Lung (tissue), 12 donors: ENCODE results near the gene WDR93. TPM values are rescaled to one million over a fixed set of nuclear protein-coding genes. Genes with fewer than 3 reads are reported as not detected.

ENCODE experiments used
- ATAC-seq: fragments of 200-7000 bp; cut with Tn5 transposase; one replicate; pipeline ENCODE4 v1.9.1; 2020; ENCODE audit warnings: moderate number of reproducible peaks; ENCODE audit not compliant: insufficient read depth, low FRiP score
- DNase-seq, 3 donors: peaks; one replicate each; pipeline ENCODE4 v3.0.0-alpha.2; 2013 to 2017
- H3K27ac ChIP-seq, 2 donors: one replicate each; pipeline ENCODE4 v1.5.1; 2013; ENCODE audit warnings: mild to moderate bottlenecking in 2 of 2, moderate library complexity in 2 of 2, control low read depth in 1 of 2, inconsistent platforms in 1 of 2, low read depth in 1 of 2, low read length in 1 of 2
- H3K27me3 ChIP-seq, 3 donors: one replicate each; pipeline ENCODE4 v1.5.1; 2013; ENCODE audit warnings: low read length in 2 of 3; ENCODE audit not compliant: control insufficient read depth in 3 of 3, insufficient read depth in 3 of 3
- H3K36me3 ChIP-seq, 4 donors: one replicate each; pipeline ENCODE4 v1.5.1; 2013; ENCODE audit warnings: low read length in 4 of 4, mild to moderate bottlenecking in 1 of 4, moderate library complexity in 1 of 4; ENCODE audit not compliant: control insufficient read depth in 4 of 4, insufficient read depth in 4 of 4
- H3K4me1 ChIP-seq, 5 donors: one replicate each; pipeline ENCODE4 v1.5.1; 2013; ENCODE audit warnings: low read length in 5 of 5, mild to moderate bottlenecking in 2 of 5, moderate library complexity in 1 of 5; ENCODE audit not compliant: control insufficient read depth in 5 of 5, insufficient read depth in 5 of 5
- H3K4me3 ChIP-seq: one replicate; pipeline ENCODE4 v1.5.1; 2013; ENCODE audit warnings: mild to moderate bottlenecking, control low read depth, moderate library complexity
- H3K9ac ChIP-seq, 2 donors: one replicate each; pipeline ENCODE4 v1.5.1; 2013; ENCODE audit warnings: low read length in 2 of 2, control low read depth in 1 of 2; ENCODE audit not compliant: insufficient read depth in 1 of 2
- H3K9me3 ChIP-seq, 4 donors: one replicate each; pipeline ENCODE4 v1.5.1; 2013; ENCODE audit warnings: low read length in 3 of 4, mild to moderate bottlenecking in 1 of 4, moderate library complexity in 1 of 4; ENCODE audit not compliant: control insufficient read depth in 4 of 4, insufficient read depth in 3 of 4
- CTCF ChIP-seq: IDR thresholded peaks from 2 replicates; pipeline ENCODE4 v1.5.1; 2012; ENCODE audit warnings: mild to moderate bottlenecking; ENCODE audit errors: control extremely low read depth, extremely low read depth
- WGBS, 2 donors: extraction: QIAGEN DNeasy Blood & Tissue Kit; methylation state at CpG; one replicate each; pipeline ENCODE4 v1.1.7; 2013; 5-methylcytosine and 5-hydroxymethylcytosine counted together
- polyA plus RNA-seq, 2 donors: library from polyadenylated mRNA; stranded (reverse); fragments of 200-250 nt; gene quantifications; one replicate each; pipeline ENCODE4 v1.2.1, GENCODE V29; 2013
- total RNA-seq, 2 donors: library from RNA; depleted of rRNA in 1 of 2; stranded (reverse); fragments of >200 nt in 1 of 2; gene quantifications; one replicate each; pipeline ENCODE4 v1.2.1, GENCODE V29; 2014 to 2021
- donor health status: control.
- donor health status: control.
- donor health status: Bipolar disorder and iron deficiency.
- donor health status: healthy.
- donor health status: DM: yes; HTN: yes; CAD: no.

The WDR93 gene
- total and polyA plus RNA-seq, 4 donors = 0.95 to 3.8 (median 2.2) TPM

DNA sequence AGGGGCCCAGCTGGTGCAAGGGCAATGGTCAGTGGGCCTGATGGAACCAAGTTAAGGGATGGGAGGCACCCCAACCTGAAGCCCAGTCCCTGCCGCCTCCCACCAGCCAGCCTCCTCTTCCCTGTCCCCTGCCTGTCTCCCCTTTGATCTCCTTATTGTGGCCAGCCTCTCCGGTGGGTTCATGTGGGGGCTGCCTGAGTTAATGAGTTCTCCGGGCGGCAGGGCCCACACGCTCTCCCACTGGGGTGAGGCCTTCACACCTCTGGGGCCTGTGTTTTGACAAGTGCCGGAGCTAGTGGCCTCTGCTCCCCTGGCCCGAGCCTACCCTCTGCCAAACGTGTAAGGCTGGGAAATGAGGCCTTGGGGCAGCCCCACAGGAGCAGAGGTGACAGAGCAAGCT is 67.7 kb downstream of the WDR93 start:
- no peak for DNase-seq
- no peak for TF ChIP-seq CTCF

DNA sequence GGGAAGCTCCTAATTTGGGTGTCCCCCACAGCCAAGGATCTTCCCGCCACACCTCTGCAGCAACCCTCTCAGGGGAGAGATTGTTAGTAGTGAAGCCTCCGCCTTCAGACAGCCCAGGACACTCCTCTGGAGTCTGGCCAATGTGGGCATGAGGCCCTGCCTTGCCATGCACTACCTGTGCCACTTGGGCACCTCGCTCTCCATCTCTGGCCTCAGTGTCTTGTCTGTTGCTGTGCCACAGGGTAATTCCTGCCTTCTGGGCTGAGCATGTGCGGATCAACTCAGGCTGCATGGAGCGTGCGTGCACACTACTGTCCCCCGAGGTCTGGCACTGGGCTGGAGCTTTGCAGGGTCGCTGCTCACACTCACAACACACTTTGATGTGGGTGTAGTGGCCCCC is 68.4 kb downstream of the WDR93 start:
- Histone ChIP-seq H3K4me3 (no peak overlapping the region), H3K9me3 (no peaks in the 10 kb centered on the region), H3K9ac (no peak overlapping the region), H3K4me1 (peaks cover 0 to 6% (median 0%) of the 10 kb centered on the region in 5 donors), H3K36me3 (no peaks in the 10 kb centered on the region), H3K27ac (no peak overlapping the region), H3K27me3 (no peaks in the 10 kb centered on the region)
- no peak for TF ChIP-seq CTCF
- 93 to 95% methylated on average over 8 of the region's 8 CpGs for WGBS, 2 donors
- ATAC-seq (no peak), DNase-seq (no peak)

More for the DNA sequence above, 67.7 kb downstream of the WDR93 start:
- no peaks in the 10 kb centered on the region for H3K36me3 ChIP-seq
- no peak overlapping the region for H3K27ac ChIP-seq
- ATAC-seq = no peak
- WGBS, 2 donors = 92 to 93% methylated on average over 8 of the region's 8 CpGs
- H3K4me1 ChIP-seq = peaks cover 0 to 6% (median 0%) of the 10 kb centered on the region in 5 donors
- no peaks in the 10 kb centered on the region for H3K9me3 ChIP-seq
- no peak overlapping the region for H3K9ac ChIP-seq
- H3K4me3 ChIP-seq = no peak overlapping the region
- no peaks in the 10 kb centered on the region for H3K27me3 ChIP-seq

DNA sequence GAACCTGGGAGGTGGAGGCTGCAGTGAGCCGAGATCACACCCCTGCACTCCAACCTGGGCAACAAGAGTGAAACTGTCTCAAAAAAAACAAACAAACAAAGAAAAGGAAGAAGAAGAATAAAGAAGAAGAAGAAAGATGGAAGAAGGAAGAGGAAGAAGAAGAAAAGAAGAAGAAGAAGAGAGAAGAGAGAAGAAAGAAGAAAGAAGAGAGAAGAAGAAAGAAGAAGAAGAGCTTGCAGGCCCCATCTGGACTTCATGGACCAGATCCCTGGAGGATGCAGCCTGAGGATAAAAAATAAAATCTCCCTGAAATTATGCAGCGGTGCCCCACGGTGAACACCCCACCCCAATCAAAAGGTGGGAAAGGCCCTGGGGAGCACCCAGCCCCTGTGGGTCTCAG is 69.2 kb downstream of the WDR93 start:
- H3K4me1 ChIP-seq = peaks cover 0 to 6% (median 0%) of the 10 kb centered on the region in 5 donors
- no peaks in the 10 kb centered on the region for H3K9me3 ChIP-seq
- no peak overlapping the region for H3K4me3 ChIP-seq
- no peaks in the 10 kb centered on the region for H3K27me3 ChIP-seq
- H3K9ac ChIP-seq = no peak overlapping the region
- H3K36me3 ChIP-seq = no peaks in the 10 kb centered on the region
- TF ChIP-seq CTCF = no peak
- H3K27ac ChIP-seq = no peak overlapping the region
- DNase-seq (no peak), ATAC-seq (no peak)
- 84 to 96% methylated on average over 3 of the region's 3 CpGs for WGBS, 2 donors
